Right lobe of liver (tissue), 6 donors: ENCODE measurements around the gene RPRD2. TPM values are rescaled to one million over a fixed set of nuclear protein-coding genes. Genes with fewer than 3 reads are reported as not detected.
"Not testable (repeated sequence)": the region's sequence is repeated elsewhere in the genome, so short reads cannot be mapped to it uniquely, and the experiment has no call there.

Experiments used
- ATAC-seq, 4 donors: fragments of 200-7000 bp; cut with Tn5 transposase; one replicate each; pipeline ENCODE4 v1.9.1; 2020; ENCODE audit warnings: mild to moderate bottlenecking in 4 of 4, moderate library complexity in 4 of 4
- DNase-seq, 3 donors: peaks; one replicate each; pipeline ENCODE4 v3.0.0-alpha.2; 2020
- H3K27ac ChIP-seq, 3 donors: fragments of 200-600 bp; one replicate each; pipeline ENCODE4 v1.8.0; 2022
- H3K27me3 ChIP-seq, 2 donors: fragments of 200-600 bp; one replicate each; pipeline ENCODE4 v1.8.0; 2022
- H3K36me3 ChIP-seq, 4 donors: fragments of 200-600 bp; sonication (generic) in 1 of 4; one replicate each; pipeline versions ENCODE4 v1.5.1 to v1.8.0; 2017 to 2022; ENCODE audit warnings: control low read depth in 1 of 4
- H3K4me1 ChIP-seq, 4 donors: fragments of 200-600 bp; sonication (generic) in 1 of 4; one replicate each; pipeline versions ENCODE4 v1.5.1 to v1.8.0; 2017 to 2022; ENCODE audit warnings: control low read depth in 1 of 4
- H3K4me3 ChIP-seq, 3 donors: fragments of 200-600 bp; one replicate each; pipeline ENCODE4 v1.8.0; 2022
- H3K9me3 ChIP-seq, 4 donors: fragments of 200-600 bp; sonication (generic) in 1 of 4; one replicate each; pipeline versions ENCODE4 v1.5.1 to v1.8.0; 2017 to 2022; ENCODE audit warnings: control low read depth in 1 of 4
- CTCF ChIP-seq, 4 donors: fragments of 200-600 bp in 3 of 4; fragments of 450-650 bp in 1 of 4; IDR thresholded peaks; one replicate each; pipeline versions ENCODE4 v1.5.1 to v1.8.0; 2016 to 2022; ENCODE audit warnings: antibody characterized with exemption in 4 of 4, mild to moderate bottlenecking in 2 of 4
- POLR2A ChIP-seq: fragments of 450-650 bp; IDR thresholded peaks from one replicate; pipeline ENCODE4 v1.6.1; 2017; ENCODE audit warnings: antibody characterized with exemption, mild to moderate bottlenecking
- WGBS: methylation state at CpG from one replicate; pipeline ENCODE4 v1.1.6; 2018; ENCODE audit warnings: low coverage, low lambda C conversion rate; ENCODE audit not compliant: insufficient coverage; ENCODE audit errors: missing lambda C conversion rate; 5-methylcytosine and 5-hydroxymethylcytosine counted together
- intact Hi-C, 2 donors: fragments of 100-400 bp; cut with DNase I; formaldehyde crosslinking; loops; one replicate each; pipeline versions ENCODE4 v1.11.2 to v1.14.1; 2022
- long read RNA-seq: library from polyadenylated mRNA; unstranded; transcript quantifications from one replicate; pipeline ENCODE4 v2.0.0, GENCODE V29; 2019
- total RNA-seq, 6 experiments: library from RNA; depleted of rRNA in 2 of 6; stranded (reverse); fragments of >200 nt in 2 of 6; fragmentation: NEBNext Ultra II Directional in 3 of 6; extraction: Animal tissue kit (Norgen Biotek cat#: 25700) in 3 of 6; gene quantifications; one replicate each; pipeline versions ENCODE4 v1.1.0 to v1.2.4, GENCODE V29; 2016 to 2023
- donor health status: DM: no; HTN: yes; CAD: no.
- donor health status: DM: no; HTN: no; CAD: no.
- donor health status: DM: no; HTN: no; CAD: no.
- donor health status: DM: no; HTN: yes; CAD: no.
- donor health status: DM: no; HTN: yes; CAD: no.

The RPRD2 gene
- total RNA-seq = 10 to 100 TPM in 4 of 6 experiments, 1 to 10 TPM in 2; 8.9 to 17.5 (median 11.0) TPM
- long read RNA-seq, partial matches to known transcripts = 0 of 2 reads
- long read RNA-seq, other reads (novel, unspliced or antisense) = 1 of 2 reads

- Histone ChIP-seq H3K27ac (peak within 1 kb of the TSS; percentile 77 to 98 (median 95)), H3K4me1 (peaks cover 0 to 8% (median under 1%) of the 10 kb centered on the region in 4 donors), H3K4me3 (peak within 1 kb of the TSS; percentile 60 to 77 (median 75)), H3K36me3 (no peaks in the 10 kb centered on the region), H3K9me3 (no peaks in the 10 kb centered on the region), H3K27me3 (no peaks in the 10 kb centered on the region)
- DNase-seq (peak; percentile 99), ATAC-seq (peak; percentile 92 to 97 (median 94))
- intact Hi-C loops = no loop called here
- WGBS = 0% methylated on average over 33 of the region's 36 CpGs
- no peak for TF ChIP-seq CTCF (IDR thresholded peaks at IDR 0.05)
- peak; percentile 70 for TF ChIP-seq POLR2A
Observed at GRCh38 chr1:150363426-150364230, at the start of gene RPRD2. RPRD2 (plus strand) TSS chr1:150364147; CDS start chr1:150364715, 568 bp downstream.

DNA sequence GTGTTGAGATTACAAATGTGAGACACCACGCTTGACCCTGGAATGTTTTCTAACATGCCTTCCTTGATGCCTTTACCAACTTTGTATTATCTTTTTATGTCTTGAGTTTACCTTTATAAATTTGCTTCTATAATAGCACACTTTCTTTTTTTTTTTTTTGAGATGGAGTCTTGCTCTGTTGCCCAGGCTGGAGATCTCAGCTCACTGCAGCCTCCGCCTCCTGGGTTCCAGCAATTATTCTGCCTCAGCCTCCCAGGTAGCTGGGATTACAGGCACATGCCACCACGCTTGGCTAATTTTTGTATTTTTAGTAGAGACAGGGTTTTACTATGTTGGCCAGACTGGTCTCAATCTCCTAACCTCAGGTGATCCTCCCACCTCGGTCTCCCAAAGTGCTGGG lies 49.3 kb upstream of the RPRD2 start:
- intact Hi-C loops, H3K4me3 ChIP-seq, H3K27ac ChIP-seq, H3K27me3 ChIP-seq, ATAC-seq, DNase-seq, H3K9me3 ChIP-seq, H3K4me1 ChIP-seq, H3K36me3 ChIP-seq: not testable (repeated sequence)
- WGBS = 94% methylated on average over 4 of the region's 4 CpGs

DNA sequence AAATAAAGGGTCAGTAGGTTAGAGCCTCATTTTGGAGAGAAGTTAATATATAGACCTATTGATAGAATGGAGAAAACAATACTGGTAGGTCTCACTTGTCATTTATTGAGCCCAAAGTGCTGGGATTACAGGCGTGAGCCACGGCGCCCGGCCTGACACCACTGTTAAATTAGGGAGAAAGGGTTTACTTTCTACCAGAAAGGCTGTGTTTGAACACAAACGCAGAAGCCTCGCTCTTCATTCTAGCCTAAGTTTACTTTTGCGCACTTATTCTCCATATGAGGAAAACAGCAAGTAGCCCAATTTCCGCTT lies 43.3 kb upstream of the RPRD2 start:
- 72% methylated on average over 8 of the region's 8 CpGs for WGBS
- no peak for DNase-seq
- peaks cover 0 to 9% (median 0%) of the 10 kb centered on the region in 4 donors for H3K4me1 ChIP-seq
- no peaks in the 10 kb centered on the region for H3K27me3 ChIP-seq
- peaks cover 0 to 9% (median 4%) of the 10 kb centered on the region in 4 donors for H3K36me3 ChIP-seq
- H3K9me3 ChIP-seq = no peaks in the 10 kb centered on the region
- H3K27ac ChIP-seq = peak overlapping the region; percentile 73 to 80 (median 77)
- intact Hi-C loops = no loop called here
- H3K4me3 ChIP-seq = peak overlapping the region; percentile 46 to 86 (median 61)
- ATAC-seq = no peak
- no peak for TF ChIP-seq CTCF (IDR thresholded peaks at IDR 0.05)
- TF ChIP-seq POLR2A = no peak

DNA sequence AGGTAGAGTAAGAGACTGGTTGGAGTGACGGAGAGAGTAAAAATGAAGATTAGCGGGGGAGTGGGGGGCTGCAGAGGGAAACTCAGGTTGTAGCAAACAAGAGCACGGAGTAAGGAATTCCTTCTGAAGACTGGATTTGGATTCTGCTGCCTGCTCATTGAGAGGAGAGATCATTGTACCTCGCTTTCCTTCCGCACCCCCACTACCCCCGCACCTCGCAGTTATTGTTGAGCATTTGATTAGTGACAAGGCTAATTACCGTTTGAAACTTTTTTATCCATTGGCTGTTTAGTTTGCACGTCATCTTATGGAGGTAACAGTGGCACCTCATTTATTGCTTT lies 42.2 kb upstream of the RPRD2 start:
- H3K27ac ChIP-seq = peak overlapping the region; percentile 73 to 80 (median 77)
- no peak for DNase-seq
- TF ChIP-seq CTCF (IDR thresholded peaks at IDR 0.05) = no peak
- TF ChIP-seq POLR2A = no peak
- intact Hi-C loops = no loop called here
- peaks cover 0 to 9% (median 0%) of the 10 kb centered on the region in 4 donors for H3K4me1 ChIP-seq
- 0% methylated on average over 9 of the region's 9 CpGs for WGBS
- peaks cover 0 to 21% (median 12%) of the 10 kb centered on the region in 4 donors for H3K36me3 ChIP-seq
- ATAC-seq = no peak
- peak overlapping the region; percentile 46 to 86 (median 61) for H3K4me3 ChIP-seq
- H3K27me3 ChIP-seq = no peaks in the 10 kb centered on the region
- no peaks in the 10 kb centered on the region for H3K9me3 ChIP-seq

DNA sequence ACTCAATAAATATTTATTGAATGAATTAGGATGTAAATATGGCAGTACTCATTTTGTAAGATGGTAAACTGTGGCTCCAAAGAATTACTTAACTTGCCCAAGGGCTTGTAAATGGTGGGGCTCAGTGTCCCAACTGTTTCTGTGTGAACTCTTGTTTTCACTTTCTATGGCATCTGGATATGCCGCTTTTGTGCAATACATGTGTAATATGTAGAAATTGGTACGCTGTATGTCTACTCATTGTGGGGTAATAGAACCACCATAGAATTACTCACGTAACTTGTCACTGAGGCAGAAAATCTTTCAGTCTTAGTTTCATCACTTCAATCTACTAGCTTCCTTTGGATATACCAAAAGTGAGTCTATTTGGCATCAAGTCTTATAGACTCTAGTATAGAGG lies 41.6 kb upstream of the RPRD2 start:
- TF ChIP-seq POLR2A = no peak
- no peak for TF ChIP-seq CTCF (IDR thresholded peaks at IDR 0.05)

More for the DNA sequence above, 41.6 kb upstream of the RPRD2 start:
- Histone ChIP-seq H3K4me3 (peak overlapping the region; percentile 46 to 86 (median 61)), H3K4me1 (peaks cover 0 to 9% (median 0%) of the 10 kb centered on the region in 4 donors), H3K36me3 (peaks cover 0 to 26% (median 14%) of the 10 kb centered on the region in 4 donors), H3K27me3 (no peaks in the 10 kb centered on the region), H3K27ac (no peak overlapping the region), H3K9me3 (no peaks in the 10 kb centered on the region)
- ATAC-seq (no peak), DNase-seq (no peak)
- intact Hi-C loops = no loop called here
- WGBS = 42% methylated on average over 3 of the region's 3 CpGs
